GM12875 (cell line): ENCODE results near the gene FBXL19.
A peak's percentile ranks its signal among the peaks of the same experiment; 100 is the strongest.

Experiments
- H3K4me3 ChIP-seq: one replicate; pipeline ENCODE4 v1.5.1; 2011; ENCODE audit warnings: low read depth, low read length, control low read depth
- TF ChIP-seq, protein P1 (sequence below): IDR thresholded peaks from 2 replicates; pipeline ENCODE4 v1.5.1; 2011; ENCODE audit warnings: low read depth, mild to moderate bottlenecking, control low read depth, inconsistent platforms, low read length, moderate library complexity, borderline replicate concordance; ENCODE audit not compliant: insufficient read depth

The FBXL19 gene

DNA sequence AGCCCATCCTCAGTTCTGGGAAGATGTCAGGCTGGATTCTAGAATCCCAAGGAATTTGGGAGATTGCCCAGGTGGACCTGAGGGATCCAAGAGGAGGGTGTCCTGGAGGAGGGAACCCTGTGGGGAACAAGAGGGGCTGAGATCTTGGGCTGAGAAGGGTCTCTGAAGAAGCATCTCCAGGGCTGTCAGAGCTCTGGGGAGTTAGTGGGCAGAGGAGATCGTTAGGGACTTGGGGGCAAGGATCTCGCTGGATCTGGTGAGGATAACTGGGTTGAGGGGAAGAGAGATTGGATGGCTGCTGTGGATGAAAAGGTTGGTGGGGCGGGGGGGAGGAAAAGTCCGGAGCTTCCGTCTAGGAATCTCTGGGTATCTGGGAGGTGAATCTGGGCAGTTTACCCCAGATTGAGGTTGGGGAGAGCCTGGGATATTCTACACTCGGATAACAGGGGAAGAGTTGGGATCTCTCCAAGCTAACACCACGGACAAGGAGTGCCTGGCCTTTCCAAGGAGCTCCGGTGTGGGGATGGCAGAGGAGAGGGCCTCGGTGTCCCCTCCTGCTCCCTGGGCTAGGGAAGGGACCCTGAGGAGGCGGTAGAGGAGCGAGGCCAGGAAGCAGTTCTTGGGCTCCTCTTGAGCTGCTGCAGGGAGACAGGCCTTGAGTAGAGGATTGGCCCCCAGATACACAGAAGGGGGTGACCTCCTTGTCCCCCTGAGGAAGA lies 1.7 kb downstream of the FBXL19 start:
- TF ChIP-seq, protein P1, sequence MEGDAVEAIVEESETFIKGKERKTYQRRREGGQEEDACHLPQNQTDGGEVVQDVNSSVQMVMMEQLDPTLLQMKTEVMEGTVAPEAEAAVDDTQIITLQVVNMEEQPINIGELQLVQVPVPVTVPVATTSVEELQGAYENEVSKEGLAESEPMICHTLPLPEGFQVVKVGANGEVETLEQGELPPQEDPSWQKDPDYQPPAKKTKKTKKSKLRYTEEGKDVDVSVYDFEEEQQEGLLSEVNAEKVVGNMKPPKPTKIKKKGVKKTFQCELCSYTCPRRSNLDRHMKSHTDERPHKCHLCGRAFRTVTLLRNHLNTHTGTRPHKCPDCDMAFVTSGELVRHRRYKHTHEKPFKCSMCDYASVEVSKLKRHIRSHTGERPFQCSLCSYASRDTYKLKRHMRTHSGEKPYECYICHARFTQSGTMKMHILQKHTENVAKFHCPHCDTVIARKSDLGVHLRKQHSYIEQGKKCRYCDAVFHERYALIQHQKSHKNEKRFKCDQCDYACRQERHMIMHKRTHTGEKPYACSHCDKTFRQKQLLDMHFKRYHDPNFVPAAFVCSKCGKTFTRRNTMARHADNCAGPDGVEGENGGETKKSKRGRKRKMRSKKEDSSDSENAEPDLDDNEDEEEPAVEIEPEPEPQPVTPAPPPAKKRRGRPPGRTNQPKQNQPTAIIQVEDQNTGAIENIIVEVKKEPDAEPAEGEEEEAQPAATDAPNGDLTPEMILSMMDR, result no peak
- H3K4me3 ChIP-seq, result peak overlapping the region; percentile 53

DNA sequence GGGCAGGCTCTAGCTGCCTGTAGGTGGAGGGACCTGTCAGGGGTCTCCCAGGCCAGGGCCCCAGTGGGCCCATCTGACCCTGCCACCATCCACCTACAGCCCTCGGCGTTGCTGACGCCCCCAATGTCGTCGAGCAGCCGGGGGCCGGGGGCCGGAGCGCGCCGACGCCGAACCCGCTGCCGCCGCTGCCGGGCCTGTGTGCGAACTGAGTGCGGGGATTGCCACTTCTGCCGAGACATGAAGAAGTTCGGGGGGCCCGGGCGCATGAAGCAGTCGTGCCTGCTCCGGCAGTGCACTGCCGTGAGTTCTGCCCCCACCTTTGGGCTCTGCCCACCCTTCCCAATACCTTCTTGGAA lies 2.2 kb downstream of the FBXL19 start:
- H3K4me3 ChIP-seq, result no peak overlapping the region
- TF ChIP-seq, protein P1, result no peak

DNA sequence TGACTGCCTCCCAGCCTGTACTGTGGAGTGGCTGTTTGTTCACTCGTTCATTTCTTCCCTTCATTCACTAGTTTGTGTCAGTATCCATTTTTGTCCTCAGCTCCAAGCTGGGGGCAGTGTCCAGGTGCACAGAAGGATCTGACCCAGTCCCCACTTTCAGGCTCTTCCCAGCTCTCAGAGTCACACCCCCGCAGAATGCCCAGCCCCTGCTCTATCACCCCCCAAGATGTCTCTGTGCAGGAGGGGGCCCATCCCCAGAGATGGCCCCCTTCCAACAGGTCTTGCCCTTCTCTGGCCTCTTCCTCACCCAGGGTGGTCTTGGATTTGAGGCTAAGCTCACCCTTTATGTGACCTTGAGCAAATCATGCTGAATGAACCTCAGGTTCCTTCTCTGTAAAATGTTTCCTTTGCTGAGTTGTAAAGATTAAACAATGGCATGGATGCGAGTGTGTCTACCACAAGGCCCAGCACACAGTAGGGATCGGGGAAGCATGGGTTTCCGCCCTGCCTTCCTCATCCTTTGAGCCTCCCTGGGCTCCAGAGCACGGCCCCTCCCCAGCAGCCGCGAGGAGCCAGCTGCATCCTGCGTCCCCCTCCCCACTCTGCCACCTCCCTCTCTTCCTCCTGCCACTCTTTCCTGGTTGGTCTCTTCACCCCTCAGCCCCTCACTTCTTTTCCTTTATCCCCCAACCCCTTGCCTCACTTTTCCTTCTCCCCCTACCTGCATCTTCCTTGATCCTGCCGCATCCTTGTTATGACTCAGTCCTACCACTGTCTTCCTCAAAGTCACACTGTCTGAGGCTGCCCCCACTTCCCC lies 2.8 kb downstream of the FBXL19 start:
- TF ChIP-seq, protein P1, result no peak
- no peak overlapping the region for H3K4me3 ChIP-seq

DNA sequence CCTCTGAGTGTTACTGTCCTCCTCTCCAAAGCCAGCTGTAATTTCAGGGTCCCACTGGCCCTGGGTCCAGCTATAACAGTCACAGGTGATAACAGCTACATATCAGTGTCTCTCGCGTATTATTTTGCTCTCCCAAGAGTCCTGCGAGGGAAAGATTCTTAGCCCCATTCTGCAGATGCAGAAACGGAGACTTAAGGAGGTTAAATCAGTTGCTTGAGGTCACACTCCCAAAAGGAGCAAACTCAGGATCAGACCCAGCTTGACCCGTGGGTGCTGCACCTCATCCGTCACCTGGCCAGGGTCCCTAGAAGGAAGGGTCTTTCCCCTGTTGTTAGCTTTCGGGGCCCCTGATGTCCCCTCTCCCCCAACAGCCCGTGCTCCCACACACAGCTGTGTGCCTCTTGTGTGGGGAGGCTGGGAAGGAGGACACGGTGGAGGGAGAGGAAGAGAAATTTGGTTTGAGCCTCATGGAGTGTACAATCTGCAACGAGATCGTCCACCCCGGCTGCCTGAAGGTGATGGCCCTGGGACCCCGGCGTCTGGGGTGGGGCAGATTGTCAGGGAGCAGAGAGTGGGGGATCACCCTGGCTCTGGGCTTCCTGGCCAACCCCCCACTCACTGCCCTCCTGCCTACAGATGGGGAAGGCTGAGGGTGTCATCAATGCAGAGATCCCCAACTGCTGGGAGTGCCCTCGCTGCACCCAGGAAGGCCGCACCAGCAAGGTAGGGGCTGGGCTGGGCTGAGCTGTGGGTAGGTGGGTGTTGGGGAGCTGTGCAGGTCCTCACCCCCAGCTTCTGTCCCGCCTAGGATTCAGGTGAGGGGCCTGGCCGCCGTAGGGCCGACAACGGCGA lies 3.8 kb downstream of the FBXL19 start:
- no peak overlapping the region for H3K4me3 ChIP-seq
- TF ChIP-seq, protein P1, result no peak

DNA sequence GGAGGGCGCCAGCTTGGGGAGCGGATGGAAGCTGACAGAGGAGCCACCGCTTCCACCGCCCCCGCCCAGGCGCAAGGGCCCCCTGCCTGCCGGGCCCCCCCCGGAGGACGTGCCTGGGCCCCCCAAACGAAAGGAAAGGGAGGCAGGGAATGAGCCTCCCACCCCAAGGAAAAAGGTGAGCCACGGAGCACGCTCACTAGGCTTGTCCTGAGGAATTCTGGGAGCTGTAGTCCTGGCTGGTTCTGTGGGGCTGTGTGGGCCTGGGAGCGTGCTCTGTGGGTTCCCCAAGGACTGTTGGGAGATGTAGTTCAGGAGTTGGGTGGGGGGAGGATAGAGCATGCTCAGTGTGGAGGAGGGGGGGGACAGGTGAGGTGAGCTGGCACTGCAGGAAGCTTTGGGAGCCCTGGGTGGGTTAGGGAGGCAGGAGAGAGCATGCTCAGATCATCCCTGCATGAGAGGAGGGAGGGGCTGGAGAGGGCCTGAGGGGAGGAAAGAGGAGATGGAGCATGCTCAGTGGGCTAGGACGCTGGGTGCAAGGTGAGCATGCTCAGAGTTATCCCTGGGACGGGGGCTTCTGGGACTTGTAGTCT lies 4.5 kb downstream of the FBXL19 start:
- H3K4me3 ChIP-seq, result no peak overlapping the region
- TF ChIP-seq, protein P1, result no peak

DNA sequence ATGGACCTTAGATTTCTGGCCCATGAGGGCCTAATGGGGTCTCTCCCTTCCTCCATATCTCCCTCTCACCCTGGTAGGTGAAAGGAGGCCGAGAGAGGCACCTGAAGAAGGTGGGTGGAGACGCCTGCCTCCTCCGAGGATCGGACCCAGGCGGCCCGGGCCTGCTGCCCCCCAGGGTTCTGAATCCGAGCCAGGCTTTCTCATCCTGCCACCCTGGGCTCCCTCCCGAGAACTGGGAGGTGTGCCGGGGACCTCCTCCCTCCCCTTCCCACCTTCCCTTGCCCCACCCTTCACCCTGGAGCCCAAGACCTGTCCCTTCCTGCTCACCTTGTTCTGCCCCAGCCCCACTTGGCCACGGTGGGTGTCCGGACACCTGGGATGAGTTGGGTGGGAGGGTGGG lies 5.0 kb downstream of the FBXL19 start:
- no peak overlapping the region for H3K4me3 ChIP-seq
- TF ChIP-seq, protein P1, result no peak
